Skeletal muscle tissue (tissue), 4 donors: ENCODE data around the gene PPP1R13B. TPM values are rescaled to one million over a fixed set of nuclear protein-coding genes. Genes with fewer than 3 reads are reported as not detected.

Experiments
- H3K27ac ChIP-seq: one replicate; pipeline ENCODE4 v1.7.0; 2013; ENCODE audit warnings: mild to moderate bottlenecking, low read depth, low read length, inconsistent platforms
- H3K27me3 ChIP-seq, 3 donors: one replicate each; pipeline ENCODE4 v1.7.0; 2013; ENCODE audit warnings: low read length in 3 of 3; ENCODE audit not compliant: control insufficient read depth in 3 of 3, insufficient read depth in 3 of 3
- H3K36me3 ChIP-seq, 3 donors: one replicate each; pipeline ENCODE4 v1.7.0; 2013; ENCODE audit warnings: low read length in 3 of 3; ENCODE audit not compliant: control insufficient read depth in 3 of 3, insufficient read depth in 3 of 3
- H3K4me1 ChIP-seq, 3 donors: one replicate each; pipeline ENCODE4 v1.7.0; 2013; ENCODE audit warnings: low read length in 3 of 3, mild to moderate bottlenecking in 3 of 3; ENCODE audit not compliant: control insufficient read depth in 3 of 3, insufficient read depth in 3 of 3
- H3K4me3 ChIP-seq, 3 donors: one replicate each; pipeline ENCODE4 v1.7.0; 2013; ENCODE audit warnings: low read length in 3 of 3
- H3K9ac ChIP-seq, 3 donors: one replicate each; pipeline ENCODE4 v1.7.0; 2013; ENCODE audit warnings: low read length in 3 of 3, mild to moderate bottlenecking in 3 of 3, moderate library complexity in 2 of 3, low read depth in 1 of 3
- H3K9me3 ChIP-seq, 3 donors: one replicate each; pipeline ENCODE4 v1.7.0; 2013; ENCODE audit warnings: low read length in 3 of 3; ENCODE audit not compliant: control insufficient read depth in 3 of 3
- total RNA-seq: library from RNA; depleted of rRNA; stranded (reverse); fragments of >200 nt; gene quantifications from one replicate; pipeline ENCODE4 v1.2.3, GENCODE V29; 2014
- donor health status: Osteomylitis.

Gene PPP1R13B
- total RNA-seq, 1 donor from 2014 or later: 4.7 TPM

DNA sequence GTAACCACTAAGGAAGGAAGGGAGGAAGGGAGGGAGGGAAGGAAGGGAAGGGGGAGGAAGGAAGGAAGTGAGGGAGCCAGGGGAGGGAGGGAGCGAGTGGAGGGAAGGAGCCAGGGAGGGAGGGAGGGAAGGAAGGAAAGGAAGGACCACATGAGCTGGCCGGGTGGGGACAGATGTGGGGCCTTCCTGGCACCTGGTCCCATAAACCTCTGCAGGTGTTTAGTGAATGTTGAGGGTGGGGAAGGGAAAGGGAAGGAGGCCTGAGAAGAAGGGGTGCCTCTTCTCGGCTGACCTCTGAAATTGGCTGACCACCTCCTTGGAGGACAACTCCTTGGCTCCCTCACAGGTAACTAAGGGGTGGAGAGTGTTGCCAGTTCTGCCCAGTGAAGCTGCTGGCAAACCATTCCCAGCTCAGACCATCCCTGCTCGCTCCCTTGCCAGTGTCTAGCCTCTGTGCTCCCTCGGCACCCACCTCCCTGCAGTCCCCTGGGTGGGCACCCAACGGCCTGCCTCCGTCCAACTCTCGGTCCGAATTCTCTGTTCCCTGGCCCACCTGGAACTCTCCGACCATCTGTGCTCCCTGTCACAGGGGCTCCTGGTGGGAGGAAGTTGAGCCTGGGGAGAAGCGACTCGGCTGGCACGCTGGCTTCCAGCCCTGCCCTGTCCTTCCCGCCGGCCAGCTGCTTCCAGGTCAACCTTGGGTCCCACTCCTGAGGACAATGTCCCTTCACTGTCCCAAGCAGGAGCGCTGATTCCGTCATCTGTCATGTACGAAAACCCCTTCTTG is 12.2 kb upstream of the PPP1R13B start:
- Histone ChIP-seq H3K27ac (no peak overlapping the region), H3K9ac (no peak overlapping the region), H3K4me1 (peaks cover 0 to 7% (median 4%) of the 10 kb centered on the region in 3 donors), H3K9me3 (no peaks in the 10 kb centered on the region), H3K27me3 (peaks cover 0 to 9% (median 6%) of the 10 kb centered on the region in 3 donors), H3K36me3 (no peaks in the 10 kb centered on the region), H3K4me3 (no peak overlapping the region)

DNA sequence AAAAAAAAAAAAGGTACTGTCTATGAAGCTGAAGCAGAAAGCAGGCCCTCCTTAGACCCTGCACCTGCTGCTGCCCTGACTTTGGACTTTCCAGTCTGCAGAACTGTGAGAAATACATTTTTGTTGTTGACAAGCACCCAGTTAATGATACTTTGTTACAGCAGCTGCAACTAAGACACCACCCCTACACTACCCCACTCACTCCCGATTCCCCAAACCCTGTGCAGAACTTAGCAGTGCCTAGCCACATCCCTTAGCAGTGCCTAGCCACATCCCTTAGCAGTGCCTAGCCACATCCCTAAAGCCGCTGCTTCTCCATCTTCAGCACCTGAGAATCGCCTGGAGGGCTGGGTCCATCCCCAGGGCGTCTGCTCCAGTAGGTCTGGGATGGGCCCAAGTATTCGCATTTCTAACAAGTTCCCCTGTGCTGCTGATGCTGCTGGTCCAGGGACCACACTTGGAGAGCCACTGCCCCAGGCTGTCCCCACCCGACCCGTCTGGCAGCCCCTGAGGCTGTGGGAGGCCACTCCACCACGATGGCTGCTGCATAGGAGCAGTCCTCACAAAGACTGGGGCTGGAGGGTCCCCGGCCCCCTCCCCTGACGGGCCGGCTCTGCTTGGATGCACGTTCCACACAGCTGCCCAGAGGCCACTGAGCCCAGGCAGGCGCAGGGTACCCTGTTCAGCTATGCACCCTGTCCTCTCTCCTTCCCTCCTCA is 10.8 kb upstream of the PPP1R13B start:
- Histone ChIP-seq H3K4me1 (peaks cover 0 to 7% (median 4%) of the 10 kb centered on the region in 3 donors), H3K9me3 (no peaks in the 10 kb centered on the region), H3K4me3 (no peak overlapping the region), H3K27ac (no peak overlapping the region), H3K36me3 (no peaks in the 10 kb centered on the region), H3K27me3 (peaks cover 0 to 9% (median 6%) of the 10 kb centered on the region in 3 donors), H3K9ac (no peak overlapping the region)

DNA sequence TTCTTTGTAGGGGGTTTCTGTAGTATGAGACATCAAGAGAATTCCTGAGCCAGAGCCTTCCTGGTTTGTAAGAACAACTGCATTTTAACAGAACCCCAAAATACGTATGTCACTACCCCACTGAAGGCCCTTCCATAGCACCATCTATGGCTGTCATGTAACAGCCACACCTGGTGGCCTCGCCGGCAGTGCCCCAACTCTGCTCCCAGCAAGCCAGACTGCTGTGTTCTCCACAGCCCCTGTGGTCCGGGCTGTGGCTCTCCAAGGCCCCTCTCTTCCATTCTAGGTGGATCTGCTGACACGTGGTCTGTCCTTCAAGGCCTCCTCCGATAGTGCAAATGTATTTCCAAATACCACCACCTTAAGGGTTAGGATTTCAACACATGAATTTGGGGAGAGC is 9.9 kb upstream of the PPP1R13B start:
- Histone ChIP-seq H3K4me1 (peaks cover 0 to 7% (median 4%) of the 10 kb centered on the region in 3 donors), H3K9me3 (no peaks in the 10 kb centered on the region), H3K4me3 (no peak overlapping the region), H3K27me3 (peaks cover 0 to 9% (median 6%) of the 10 kb centered on the region in 3 donors), H3K27ac (no peak overlapping the region), H3K9ac (no peak overlapping the region), H3K36me3 (no peaks in the 10 kb centered on the region)

DNA sequence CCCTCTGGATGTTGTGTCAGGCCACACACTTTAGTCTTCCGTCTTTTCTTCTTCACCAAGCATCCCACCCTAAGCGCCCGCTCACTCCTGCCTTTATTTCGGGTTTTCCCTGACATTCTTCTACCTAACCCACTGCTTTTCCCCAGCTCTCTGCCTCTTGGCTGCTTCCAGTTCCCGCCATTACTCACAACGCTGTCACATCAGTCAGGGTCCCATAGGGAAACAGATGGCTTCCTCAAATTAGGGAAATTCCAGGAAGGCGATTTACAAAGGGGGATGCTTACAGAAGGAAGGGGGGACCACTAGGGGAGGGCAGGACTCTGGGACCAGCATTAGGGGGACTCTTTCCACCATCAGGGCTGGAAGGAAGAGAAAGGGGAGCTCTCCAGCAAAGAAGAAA is 9.2 kb upstream of the PPP1R13B start:
- Histone ChIP-seq H3K27me3 (peaks cover 0 to 8% (median 2%) of the 10 kb centered on the region in 3 donors), H3K4me3 (no peak overlapping the region), H3K4me1 (peaks cover 0 to 7% (median 4%) of the 10 kb centered on the region in 3 donors), H3K27ac (no peak overlapping the region), H3K9ac (no peak overlapping the region), H3K36me3 (no peaks in the 10 kb centered on the region), H3K9me3 (no peaks in the 10 kb centered on the region)

DNA sequence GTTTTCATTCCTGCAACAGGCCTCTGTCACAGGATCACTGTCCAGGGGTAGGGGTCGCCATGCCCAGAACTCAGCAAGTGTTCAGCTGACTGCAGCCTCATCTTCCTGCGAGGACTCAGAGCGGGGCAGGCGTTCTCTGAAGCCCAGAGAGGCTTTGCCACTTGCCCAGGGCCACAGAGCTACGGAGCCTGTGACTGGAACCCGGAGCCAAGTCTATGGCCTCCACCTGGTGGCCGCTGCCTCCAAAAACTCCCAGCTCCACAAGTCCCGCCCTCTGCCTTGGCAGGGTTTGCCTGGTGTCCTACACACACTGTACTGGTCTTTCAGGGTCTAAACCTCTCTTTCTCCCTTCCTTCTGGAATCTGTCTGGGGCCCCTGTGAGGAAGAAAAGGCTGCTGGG is 8.7 kb upstream of the PPP1R13B start:
- Histone ChIP-seq H3K9ac (no peak overlapping the region), H3K9me3 (no peaks in the 10 kb centered on the region), H3K36me3 (no peaks in the 10 kb centered on the region), H3K27me3 (peaks cover 0 to 3% (median 0%) of the 10 kb centered on the region in 3 donors), H3K4me1 (peaks cover 0 to 7% (median 4%) of the 10 kb centered on the region in 3 donors), H3K27ac (no peak overlapping the region), H3K4me3 (no peak overlapping the region)

DNA sequence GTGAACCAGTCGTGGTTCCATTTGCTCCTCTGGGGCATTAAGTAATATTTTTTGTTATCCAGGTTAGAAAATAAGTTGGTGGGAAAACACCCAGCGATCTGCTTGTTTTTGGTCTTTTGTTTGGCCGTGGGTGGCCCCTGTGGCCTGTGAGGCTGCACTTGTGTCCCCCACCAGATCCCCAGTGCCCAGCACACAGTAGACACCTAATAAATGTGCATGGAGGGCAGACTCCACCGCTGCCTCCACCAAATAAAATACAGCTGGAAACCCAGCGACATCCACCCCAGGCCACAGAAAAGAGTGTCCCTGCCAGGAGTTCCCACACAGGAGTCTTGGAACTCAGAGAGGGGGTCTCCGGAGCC is 8.3 kb upstream of the PPP1R13B start:
- H3K9me3 ChIP-seq: no peaks in the 10 kb centered on the region
- peaks cover 0 to 3% (median 0%) of the 10 kb centered on the region in 3 donors for H3K27me3 ChIP-seq
- peaks cover 0 to 7% (median 4%) of the 10 kb centered on the region in 3 donors for H3K4me1 ChIP-seq
- no peak overlapping the region for H3K27ac ChIP-seq
- H3K4me3 ChIP-seq: no peak overlapping the region
- no peaks in the 10 kb centered on the region for H3K36me3 ChIP-seq
- H3K9ac ChIP-seq: no peak overlapping the region

DNA sequence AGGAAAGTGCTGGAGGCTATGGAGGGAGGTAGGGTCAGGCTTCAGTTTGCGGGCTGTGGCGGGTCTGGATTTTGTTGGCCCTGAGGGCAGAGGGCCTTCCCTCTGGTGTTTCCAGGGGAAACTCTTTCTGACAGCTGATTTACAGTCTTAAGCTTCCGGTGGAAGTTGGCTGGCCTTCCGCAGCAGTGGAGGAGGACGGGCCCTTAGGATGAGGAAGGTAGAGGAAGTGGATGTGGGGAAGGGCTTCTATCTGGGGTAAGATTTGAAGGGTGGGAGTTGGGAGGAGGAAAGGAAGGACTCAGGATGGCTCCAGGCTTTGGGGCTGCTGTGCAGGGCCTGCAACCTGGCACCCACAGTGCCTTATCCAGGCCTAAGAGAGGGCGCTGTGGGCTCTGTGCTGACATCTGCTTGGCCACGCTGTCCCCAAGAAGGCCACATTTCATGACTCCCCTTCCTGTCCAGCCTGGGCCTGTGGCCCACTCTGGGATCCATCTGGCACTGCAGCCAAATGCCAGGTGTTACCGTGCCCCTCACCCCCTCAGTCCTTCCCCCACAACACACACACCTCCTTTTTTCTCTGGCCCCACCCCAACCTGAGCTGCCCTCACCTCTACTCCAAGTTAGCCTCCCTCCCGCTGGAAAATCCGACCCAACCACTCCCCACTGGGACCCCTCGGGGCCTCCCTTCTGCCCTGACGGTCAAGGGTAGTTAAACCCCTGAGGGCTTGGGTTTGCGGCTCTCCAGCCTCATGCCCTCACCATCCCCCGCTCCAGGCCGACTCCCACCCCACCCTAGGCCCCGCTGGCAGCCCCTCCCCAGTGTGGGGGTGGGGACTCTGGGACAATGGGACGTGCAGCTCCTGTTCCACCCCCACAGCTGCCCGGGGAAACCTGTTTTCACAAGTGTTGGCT is 7.7 kb upstream of the PPP1R13B start:
- peaks cover 0 to 3% (median 0%) of the 10 kb centered on the region in 3 donors for H3K27me3 ChIP-seq
- no peaks in the 10 kb centered on the region for H3K36me3 ChIP-seq
- no peak overlapping the region for H3K4me3 ChIP-seq
- H3K9ac ChIP-seq: no peak overlapping the region
- no peaks in the 10 kb centered on the region for H3K9me3 ChIP-seq
- H3K4me1 ChIP-seq: peaks cover 0 to 7% (median 4%) of the 10 kb centered on the region in 3 donors
- no peak overlapping the region for H3K27ac ChIP-seq

DNA sequence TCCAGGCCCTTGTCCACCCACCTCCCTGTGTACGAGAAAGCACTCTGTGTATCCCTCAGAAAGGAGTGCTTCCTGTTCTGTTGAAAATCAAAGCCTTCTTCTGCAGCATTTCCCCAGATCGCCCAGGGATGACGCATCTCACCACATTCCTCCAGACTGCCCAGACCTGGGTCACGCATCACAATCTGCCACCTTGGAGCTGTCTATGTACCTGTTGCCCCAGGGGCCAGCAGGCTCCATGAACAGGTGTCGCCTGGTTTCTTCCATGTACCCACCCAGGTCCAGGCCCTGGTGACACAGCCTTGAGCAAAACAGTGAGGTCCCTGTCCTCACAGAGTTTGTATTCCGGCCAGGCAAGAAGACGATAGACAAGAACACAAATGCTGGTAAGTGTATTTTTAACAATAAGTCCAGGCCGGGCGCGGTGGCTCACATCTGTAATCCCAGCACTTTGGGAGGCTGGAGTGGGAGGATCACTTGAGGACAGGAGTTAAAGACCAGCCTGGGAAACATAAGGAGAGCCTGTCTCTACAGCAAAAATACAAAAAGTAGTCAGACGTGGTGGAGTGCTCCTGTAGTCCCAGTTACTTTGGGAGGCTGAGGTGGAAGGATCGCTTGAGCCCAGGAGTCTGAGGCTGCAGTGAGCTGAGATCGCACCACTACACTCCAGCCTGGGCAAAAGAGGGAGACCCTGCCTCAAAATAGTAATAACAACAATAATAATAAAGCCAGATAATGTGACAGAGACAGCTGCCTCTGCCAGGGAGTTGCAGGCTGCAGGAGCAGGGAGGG is 6.8 kb upstream of the PPP1R13B start:
- H3K9me3 ChIP-seq: no peaks in the 10 kb centered on the region
- H3K27ac ChIP-seq: no peak overlapping the region
- H3K27me3 ChIP-seq: no peaks in the 10 kb centered on the region
- no peak overlapping the region for H3K9ac ChIP-seq
- H3K36me3 ChIP-seq: no peaks in the 10 kb centered on the region
- no peak overlapping the region for H3K4me3 ChIP-seq
- peaks cover 0 to 5% (median 0%) of the 10 kb centered on the region in 3 donors for H3K4me1 ChIP-seq

DNA sequence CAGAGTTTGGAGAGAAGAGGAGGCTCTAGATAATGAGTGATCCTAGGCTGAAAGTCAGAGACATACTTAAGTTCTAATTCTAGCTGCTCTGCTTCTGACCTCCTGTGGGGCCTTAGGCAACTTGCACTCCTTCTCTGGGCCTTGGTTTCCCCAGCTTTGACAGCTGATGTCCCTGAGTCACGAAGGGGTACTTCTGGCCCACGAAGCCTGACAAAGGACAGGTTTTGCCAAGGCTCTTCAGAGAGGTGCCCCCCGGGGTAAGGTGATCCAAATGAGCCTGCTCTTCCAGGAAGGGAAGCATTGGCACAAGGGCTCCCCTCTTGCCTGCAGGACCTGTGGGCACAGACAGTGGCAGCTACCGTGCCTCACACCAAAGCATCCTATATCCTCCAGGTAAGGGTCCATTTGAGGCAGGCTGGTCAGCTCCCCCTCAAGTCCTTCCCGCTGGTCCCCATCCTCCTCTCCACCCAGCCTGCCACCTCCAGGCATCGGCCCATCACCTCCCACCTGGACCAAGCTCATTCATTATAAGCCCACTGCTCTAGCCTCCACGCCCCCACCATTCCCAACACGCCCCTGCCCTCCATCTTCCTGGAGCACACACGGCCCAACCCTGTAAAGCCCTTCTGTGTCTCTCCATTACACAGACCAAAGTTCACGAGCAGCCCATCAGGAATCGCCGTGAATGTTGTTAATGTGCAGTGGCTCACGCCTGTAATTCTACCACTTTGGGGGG is 1.9 kb upstream of the PPP1R13B start:
- Histone ChIP-seq H3K36me3 (no peaks in the 10 kb centered on the region), H3K9ac (no peak overlapping the region)

More for the DNA sequence above, 1.9 kb upstream of the PPP1R13B start:
- peaks cover 14 to 19% (median 15%) of the 10 kb centered on the region in 3 donors for H3K4me1 ChIP-seq
- no peak overlapping the region for H3K4me3 ChIP-seq
- H3K9me3 ChIP-seq: no peaks in the 10 kb centered on the region
- H3K27ac ChIP-seq: no peak overlapping the region
- H3K27me3 ChIP-seq: no peaks in the 10 kb centered on the region
